Epithelial cell of proximal tubule (primary cell): ENCODE results near the gene KCNJ6. TPM values are rescaled to one million over a fixed set of nuclear protein-coding genes. Genes with fewer than 3 reads are reported as not detected.

Experiments used
- DNase-seq: peaks from one replicate; pipeline ENCODE4 v3.0.0-alpha.2; 2011; ENCODE audit warnings: low read depth
- H3K4me3 ChIP-seq: 2 replicates; pipeline ENCODE4 v1.5.1; 2011; ENCODE audit warnings: low read depth, mild to moderate bottlenecking, low read length
- CTCF ChIP-seq: conservative IDR thresholded peaks from 2 replicates; pipeline ENCODE4 v1.5.1; 2012; ENCODE audit warnings: low read depth, mild to moderate bottlenecking, low read length
- total RNA-seq: library from RNA; depleted of rRNA; stranded (reverse); fragments of >200 nt; gene quantifications from 2 replicates; pipeline ENCODE4 v1.2.3, GENCODE V29; 2015

KCNJ6 gene
- total RNA-seq, 1 donor from 2014 or later: under 0.01 TPM

GRCh38 chr21:37888659-37889058, 27.6 kb downstream of the KCNJ6 start:
- H3K4me3 ChIP-seq: no peak overlapping the region
- TF ChIP-seq CTCF: no peak

GRCh38 chr21:37886726-37887299, 29.4 kb downstream of the KCNJ6 start:
- DNase-seq: no peak
- H3K4me3 ChIP-seq: no peak overlapping the region
- no peak for TF ChIP-seq CTCF

More at GRCh38 chr21:37888659-37889058, 27.6 kb downstream of the KCNJ6 start:
- no peak for DNase-seq

- TF ChIP-seq CTCF: no peak
- H3K4me3 ChIP-seq: no peak overlapping the region
- no peak for DNase-seq
Measured at GRCh38 chr21:37886120-37886519, 30.1 kb downstream of the KCNJ6 start.

GRCh38 chr21:37878946-37879660, 37.2 kb downstream of the KCNJ6 start:
- H3K4me3 ChIP-seq: no peak overlapping the region
- peak; percentile 48 for DNase-seq
- TF ChIP-seq CTCF: no peak

GRCh38 chr21:37877888-37878684, 38.2 kb downstream of the KCNJ6 start:
- no peak for DNase-seq
- no peak overlapping the region for H3K4me3 ChIP-seq
- TF ChIP-seq CTCF: no peak

- no peak overlapping the region for H3K4me3 ChIP-seq
- DNase-seq: peak; percentile 51
- no peak for TF ChIP-seq CTCF
Measured at GRCh38 chr21:37877171-37877570, 39.1 kb downstream of the KCNJ6 start.
